Measurements from ENCODE around the gene PCED1B. TPM values are rescaled to one million over a fixed set of nuclear protein-coding genes. Genes with fewer than 3 reads are reported as not detected.

PCED1B gene
- total RNA-seq, 1 experiment from 2014 or later: 0.86 TPM

DNA sequence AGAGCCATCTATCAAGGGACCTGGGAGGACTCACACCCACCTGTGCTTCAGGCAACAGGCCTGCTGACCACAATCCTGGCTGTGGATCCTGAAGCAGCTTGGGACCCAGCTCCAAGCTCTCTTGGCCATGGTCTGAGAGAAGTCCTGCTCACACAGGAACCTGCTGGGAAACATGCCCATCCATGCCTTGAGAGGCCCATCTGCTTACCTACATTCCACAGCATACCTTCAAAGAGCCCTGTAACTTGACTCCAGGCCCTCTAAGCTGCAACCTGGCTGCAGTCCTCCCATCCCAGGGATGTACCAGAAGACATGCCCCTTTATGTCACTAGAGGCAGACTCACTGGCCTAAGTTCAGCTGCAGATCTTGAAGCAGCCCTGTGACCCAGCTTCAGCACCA, 62.0 kb downstream of the PCED1B start:
- Histone ChIP-seq H3K4me1 (ENCODE audit: control insufficient read depth in 1 of 2, insufficient read depth in 2 of 2, low read length in 2 of 2) (peaks cover 5% of the 10 kb centered on the region in 2 experiments; a peak in 3 of 4 replicates), H4K20me1 (ENCODE audit: insufficient read depth) (no peaks in the 10 kb centered on the region), H3K27ac (ENCODE audit: low read depth, low read length) (no peak overlapping the region), H3K79me2 (ENCODE audit: insufficient read depth, low read length) (no peaks in the 10 kb centered on the region), H3K4me2 (ENCODE audit: low read length) (no peak overlapping the region), H3K27me3 (ENCODE audit: insufficient read depth, low read length) (no peaks in the 10 kb centered on the region), H3K4me3 (replicated peaks in 1 of 2; ENCODE audit: low read depth in 1 of 2, low read length in 2 of 2) (no peak overlapping the region), H3K9ac (ENCODE audit: low read length) (no peak overlapping the region), H3K9me3 (ENCODE audit: control insufficient read depth in 1 of 2, insufficient read depth in 1 of 2, low read depth in 1 of 2, low read length in 2 of 2) (peaks cover 0 to 3% of the 10 kb centered on the region in 2 experiments; a peak in 1 of 4 replicates), H2AFZ (ENCODE audit: low read depth, low read length, poor library complexity, severe bottlenecking) (no peak overlapping the region), H3K36me3 (ENCODE audit: control insufficient read depth in 1 of 2, insufficient read depth in 2 of 2, low read length in 2 of 2) (no peaks in the 10 kb centered on the region), H3K9me2 (ENCODE audit: insufficient read depth) (no peaks in the 10 kb centered on the region)
- ATAC-seq (peak; percentile 46; the same call in 1 of the 2 replicates), DNase-seq (ENCODE audit: low read depth, low spot score) (no peak)
- ChIA-PET RAD21 (ENCODE audit: low non-redundant PET in 1 of 2, low total read pairs in 2 of 2, uncharacterized antibody in 2 of 2, unreplicated experiment in 2 of 2) (interaction anchor here in 1 of 2 experiments (0.6 kb wide), 1 partner anchor 44 kb away, joined by 3 read pairs; no protein-coding TSS in a partner anchor), POLR2A (no interaction called here), CTCF (no interaction called here)
- intact Hi-C loops (cut with micrococcal nuclease): no loop called here
- BruUV-seq (replicated peaks): no TSS peak
- TF ChIP-seq RAD21 (IDR thresholded peaks at IDR 0.05; ENCODE audit: low read depth) (no peak), CBX3 (IDR thresholded peaks at IDR 0.05; ENCODE audit: low read depth) (no peak), YY1 (IDR thresholded peaks at IDR 0.05; ENCODE audit: extremely low read depth, insufficient replicate concordance, low read depth, low read length) (no peak), FOSL1 (IDR thresholded peaks at IDR 0.05; ENCODE audit: low read depth) (no peak), EZH2phosphoT487 (IDR thresholded peaks at IDR 0.05; ENCODE audit: borderline replicate concordance) (no peak), SP1 (IDR thresholded peaks at IDR 0.05; ENCODE audit: low read depth) (no peak), EGR1 (IDR thresholded peaks at IDR 0.05; ENCODE audit: low read depth) (no peak), POLR2AphosphoS5 (IDR thresholded peaks at IDR 0.05; ENCODE audit: low read depth, low read length) (no peak), SRF (IDR thresholded peaks at IDR 0.05; ENCODE audit: low read depth) (no peak), ELF1 (IDR thresholded peaks at IDR 0.05; ENCODE audit: borderline replicate concordance, low read depth) (no peak), ZFX (IDR thresholded peaks at IDR 0.05) (no peak), ZNF274 (IDR thresholded peaks at IDR 0.05; ENCODE audit: low read depth, low read length) (no peak), EZH2 (IDR thresholded peaks at IDR 0.05) (no peak)
- TF ChIP-seq, protein P1, sequence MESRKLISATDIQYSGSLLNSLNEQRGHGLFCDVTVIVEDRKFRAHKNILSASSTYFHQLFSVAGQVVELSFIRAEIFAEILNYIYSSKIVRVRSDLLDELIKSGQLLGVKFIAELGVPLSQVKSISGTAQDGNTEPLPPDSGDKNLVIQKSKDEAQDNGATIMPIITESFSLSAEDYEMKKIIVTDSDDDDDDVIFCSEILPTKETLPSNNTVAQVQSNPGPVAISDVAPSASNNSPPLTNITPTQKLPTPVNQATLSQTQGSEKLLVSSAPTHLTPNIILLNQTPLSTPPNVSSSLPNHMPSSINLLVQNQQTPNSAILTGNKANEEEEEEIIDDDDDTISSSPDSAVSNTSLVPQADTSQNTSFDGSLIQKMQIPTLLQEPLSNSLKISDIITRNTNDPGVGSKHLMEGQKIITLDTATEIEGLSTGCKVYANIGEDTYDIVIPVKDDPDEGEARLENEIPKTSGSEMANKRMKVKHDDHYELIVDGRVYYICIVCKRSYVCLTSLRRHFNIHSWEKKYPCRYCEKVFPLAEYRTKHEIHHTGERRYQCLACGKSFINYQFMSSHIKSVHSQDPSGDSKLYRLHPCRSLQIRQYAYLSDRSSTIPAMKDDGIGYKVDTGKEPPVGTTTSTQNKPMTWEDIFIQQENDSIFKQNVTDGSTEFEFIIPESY (IDR thresholded peaks at IDR 0.05; ENCODE audit: extremely low read depth, insufficient replicate concordance, low read length): no peak
- TF ChIP-seq, protein P2, sequence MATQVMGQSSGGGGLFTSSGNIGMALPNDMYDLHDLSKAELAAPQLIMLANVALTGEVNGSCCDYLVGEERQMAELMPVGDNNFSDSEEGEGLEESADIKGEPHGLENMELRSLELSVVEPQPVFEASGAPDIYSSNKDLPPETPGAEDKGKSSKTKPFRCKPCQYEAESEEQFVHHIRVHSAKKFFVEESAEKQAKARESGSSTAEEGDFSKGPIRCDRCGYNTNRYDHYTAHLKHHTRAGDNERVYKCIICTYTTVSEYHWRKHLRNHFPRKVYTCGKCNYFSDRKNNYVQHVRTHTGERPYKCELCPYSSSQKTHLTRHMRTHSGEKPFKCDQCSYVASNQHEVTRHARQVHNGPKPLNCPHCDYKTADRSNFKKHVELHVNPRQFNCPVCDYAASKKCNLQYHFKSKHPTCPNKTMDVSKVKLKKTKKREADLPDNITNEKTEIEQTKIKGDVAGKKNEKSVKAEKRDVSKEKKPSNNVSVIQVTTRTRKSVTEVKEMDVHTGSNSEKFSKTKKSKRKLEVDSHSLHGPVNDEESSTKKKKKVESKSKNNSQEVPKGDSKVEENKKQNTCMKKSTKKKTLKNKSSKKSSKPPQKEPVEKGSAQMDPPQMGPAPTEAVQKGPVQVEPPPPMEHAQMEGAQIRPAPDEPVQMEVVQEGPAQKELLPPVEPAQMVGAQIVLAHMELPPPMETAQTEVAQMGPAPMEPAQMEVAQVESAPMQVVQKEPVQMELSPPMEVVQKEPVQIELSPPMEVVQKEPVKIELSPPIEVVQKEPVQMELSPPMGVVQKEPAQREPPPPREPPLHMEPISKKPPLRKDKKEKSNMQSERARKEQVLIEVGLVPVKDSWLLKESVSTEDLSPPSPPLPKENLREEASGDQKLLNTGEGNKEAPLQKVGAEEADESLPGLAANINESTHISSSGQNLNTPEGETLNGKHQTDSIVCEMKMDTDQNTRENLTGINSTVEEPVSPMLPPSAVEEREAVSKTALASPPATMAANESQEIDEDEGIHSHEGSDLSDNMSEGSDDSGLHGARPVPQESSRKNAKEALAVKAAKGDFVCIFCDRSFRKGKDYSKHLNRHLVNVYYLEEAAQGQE (IDR thresholded peaks at IDR 0.05; ENCODE audit: low read depth): no peak
- TF ChIP-seq, protein P3, sequence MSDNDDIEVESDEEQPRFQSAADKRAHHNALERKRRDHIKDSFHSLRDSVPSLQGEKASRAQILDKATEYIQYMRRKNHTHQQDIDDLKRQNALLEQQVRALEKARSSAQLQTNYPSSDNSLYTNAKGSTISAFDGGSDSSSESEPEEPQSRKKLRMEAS (IDR thresholded peaks at IDR 0.05): no peak
- TF ChIP-seq, protein P4, sequence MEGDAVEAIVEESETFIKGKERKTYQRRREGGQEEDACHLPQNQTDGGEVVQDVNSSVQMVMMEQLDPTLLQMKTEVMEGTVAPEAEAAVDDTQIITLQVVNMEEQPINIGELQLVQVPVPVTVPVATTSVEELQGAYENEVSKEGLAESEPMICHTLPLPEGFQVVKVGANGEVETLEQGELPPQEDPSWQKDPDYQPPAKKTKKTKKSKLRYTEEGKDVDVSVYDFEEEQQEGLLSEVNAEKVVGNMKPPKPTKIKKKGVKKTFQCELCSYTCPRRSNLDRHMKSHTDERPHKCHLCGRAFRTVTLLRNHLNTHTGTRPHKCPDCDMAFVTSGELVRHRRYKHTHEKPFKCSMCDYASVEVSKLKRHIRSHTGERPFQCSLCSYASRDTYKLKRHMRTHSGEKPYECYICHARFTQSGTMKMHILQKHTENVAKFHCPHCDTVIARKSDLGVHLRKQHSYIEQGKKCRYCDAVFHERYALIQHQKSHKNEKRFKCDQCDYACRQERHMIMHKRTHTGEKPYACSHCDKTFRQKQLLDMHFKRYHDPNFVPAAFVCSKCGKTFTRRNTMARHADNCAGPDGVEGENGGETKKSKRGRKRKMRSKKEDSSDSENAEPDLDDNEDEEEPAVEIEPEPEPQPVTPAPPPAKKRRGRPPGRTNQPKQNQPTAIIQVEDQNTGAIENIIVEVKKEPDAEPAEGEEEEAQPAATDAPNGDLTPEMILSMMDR (IDR thresholded peaks at IDR 0.05 in 2 of 3, conservative IDR thresholded peaks at IDR 0.05 in 1 of 3; ENCODE audit: borderline replicate concordance in 1 of 3, insufficient read depth in 1 of 3, low read depth in 2 of 3, low read length in 2 of 3): no peak
- TF ChIP-seq, protein P5, sequence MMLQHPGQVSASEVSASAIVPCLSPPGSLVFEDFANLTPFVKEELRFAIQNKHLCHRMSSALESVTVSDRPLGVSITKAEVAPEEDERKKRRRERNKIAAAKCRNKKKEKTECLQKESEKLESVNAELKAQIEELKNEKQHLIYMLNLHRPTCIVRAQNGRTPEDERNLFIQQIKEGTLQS (IDR thresholded peaks at IDR 0.05): no peak

All from HCT116 (cell line).